ENCODE data around the gene FMN1. TPM values are rescaled to one million over a fixed set of nuclear protein-coding genes. Genes with fewer than 3 reads are reported as not detected.

The FMN1 gene
- total and polyA plus RNA-seq, 2 of the 8 experiments (the other 6 are each of a cell fraction or from before 2014, with no cell fraction given), result 0.27 to 3.7 TPM

- TF ChIP-seq FOSL1 (IDR thresholded peaks at IDR 0.05; ENCODE audit: insufficient read depth, low read depth, low read length), result no peak
- TF ChIP-seq POLR2A (IDR thresholded peaks at IDR 0.05; ENCODE audit: control extremely low read depth in 1 of 2, low read depth in 2 of 2, low read length in 2 of 2), result no peak
- no peak for TF ChIP-seq YY1 (IDR thresholded peaks at IDR 0.05; ENCODE audit: low read depth, low read length)
- TF ChIP-seq NANOG (IDR thresholded peaks at IDR 0.05; ENCODE audit: insufficient read depth, low read depth, low read length, poor library complexity, severe bottlenecking), result no peak
- TF ChIP-seq POLR2AphosphoS5 (IDR thresholded peaks at IDR 0.05; ENCODE audit: low read depth, low read length), result no peak
Observed at GRCh38 chr15:33055962-33056361, 138.6 kb downstream of the FMN1 start (continued).
